ENCODE results near the gene NOC3L.

The NOC3L gene

DNA sequence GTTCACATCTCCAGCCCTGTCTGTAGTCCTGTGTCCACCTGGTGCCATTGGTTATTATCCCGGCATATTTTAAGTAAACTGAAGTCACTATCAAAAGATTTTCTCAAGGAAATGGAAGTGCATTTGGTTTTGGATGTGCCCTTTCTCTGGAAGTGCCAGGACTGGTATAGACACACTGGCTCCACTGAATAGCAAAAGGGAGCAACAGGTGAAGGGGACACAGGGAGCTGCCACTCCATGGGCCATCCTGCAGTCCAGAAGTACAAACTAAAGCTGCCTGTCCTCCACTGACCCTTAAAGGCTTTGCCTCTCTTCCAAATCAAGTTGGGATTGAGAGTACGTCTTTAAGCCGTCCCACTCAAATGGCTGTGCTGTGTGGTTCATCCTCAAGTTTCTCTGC, 62.7 kb downstream of the NOC3L start:
- H3K36me3 ChIP-seq (replicated peaks; ENCODE audit: insufficient read depth, low read length): no peaks in the 10 kb centered on the region
- no peak overlapping the region for H3K9ac ChIP-seq (ENCODE audit: low read length)
- H3K27me3 ChIP-seq (replicated peaks; ENCODE audit: insufficient read depth, low read length): no peaks in the 10 kb centered on the region
- no peaks in the 10 kb centered on the region for H3K9me2 ChIP-seq (replicated peaks; ENCODE audit: insufficient read depth, low read length)
- H3K4me2 ChIP-seq (ENCODE audit: low read depth, low read length): no peak overlapping the region
- H3K27ac ChIP-seq (ENCODE audit: low read length): no peak overlapping the region
- no peaks in the 10 kb centered on the region for H3K79me2 ChIP-seq (ENCODE audit: low read length)
- no peak for DNase-seq
- H3F3A ChIP-seq (ENCODE audit: insufficient read depth, low read length): no peaks in the 10 kb centered on the region
- no peaks in the 10 kb centered on the region for H3K9me3 ChIP-seq (replicated peaks; ENCODE audit: insufficient read depth, low read length)
- no peaks in the 10 kb centered on the region for H4K20me1 ChIP-seq (ENCODE audit: insufficient read depth, low read length)
- no peaks in the 10 kb centered on the region for H3K4me1 ChIP-seq (ENCODE audit: low read length)
- H2AFZ ChIP-seq (ENCODE audit: low read length): no peak overlapping the region
- H3K4me3 ChIP-seq (ENCODE audit: low read length): no peak overlapping the region
- TF ChIP-seq EZH2 (optimal IDR thresholded peaks at IDR 0.05; ENCODE audit: low read depth, low read length) (no peak), EZH2phosphoT487 (IDR thresholded peaks at IDR 0.05; ENCODE audit: low read length) (no peak)
- TF ChIP-seq, protein P1, sequence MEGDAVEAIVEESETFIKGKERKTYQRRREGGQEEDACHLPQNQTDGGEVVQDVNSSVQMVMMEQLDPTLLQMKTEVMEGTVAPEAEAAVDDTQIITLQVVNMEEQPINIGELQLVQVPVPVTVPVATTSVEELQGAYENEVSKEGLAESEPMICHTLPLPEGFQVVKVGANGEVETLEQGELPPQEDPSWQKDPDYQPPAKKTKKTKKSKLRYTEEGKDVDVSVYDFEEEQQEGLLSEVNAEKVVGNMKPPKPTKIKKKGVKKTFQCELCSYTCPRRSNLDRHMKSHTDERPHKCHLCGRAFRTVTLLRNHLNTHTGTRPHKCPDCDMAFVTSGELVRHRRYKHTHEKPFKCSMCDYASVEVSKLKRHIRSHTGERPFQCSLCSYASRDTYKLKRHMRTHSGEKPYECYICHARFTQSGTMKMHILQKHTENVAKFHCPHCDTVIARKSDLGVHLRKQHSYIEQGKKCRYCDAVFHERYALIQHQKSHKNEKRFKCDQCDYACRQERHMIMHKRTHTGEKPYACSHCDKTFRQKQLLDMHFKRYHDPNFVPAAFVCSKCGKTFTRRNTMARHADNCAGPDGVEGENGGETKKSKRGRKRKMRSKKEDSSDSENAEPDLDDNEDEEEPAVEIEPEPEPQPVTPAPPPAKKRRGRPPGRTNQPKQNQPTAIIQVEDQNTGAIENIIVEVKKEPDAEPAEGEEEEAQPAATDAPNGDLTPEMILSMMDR (IDR thresholded peaks at IDR 0.05; ENCODE audit: low read length): no peak

DNA sequence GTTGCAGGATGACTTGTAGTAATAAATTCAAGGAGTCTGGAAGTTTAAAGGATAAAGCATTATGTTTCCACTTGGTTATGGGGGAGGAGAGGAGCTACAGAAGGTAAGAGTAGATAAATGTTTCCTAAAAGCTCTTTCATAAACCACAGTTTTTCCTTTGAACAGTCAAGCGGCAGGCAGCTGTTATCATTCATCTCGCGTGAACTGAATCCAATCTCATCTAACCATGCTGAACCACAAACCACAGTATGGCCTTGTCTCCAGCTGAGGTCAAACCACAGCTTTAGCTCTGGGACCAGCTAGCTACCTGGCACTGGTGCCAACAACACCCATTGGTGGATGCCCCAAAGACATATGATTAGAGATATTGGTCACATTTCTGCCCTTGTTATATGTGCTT, 63.3 kb downstream of the NOC3L start:
- H3K27ac ChIP-seq (ENCODE audit: low read length): no peak overlapping the region
- H2AFZ ChIP-seq (ENCODE audit: low read length): no peak overlapping the region
- TF ChIP-seq EZH2phosphoT487 (IDR thresholded peaks at IDR 0.05; ENCODE audit: low read length): no peak
- no peak for TF ChIP-seq EZH2 (optimal IDR thresholded peaks at IDR 0.05; ENCODE audit: low read depth, low read length)
- TF ChIP-seq, protein P1 (IDR thresholded peaks at IDR 0.05; ENCODE audit: low read length): no peak
- H3K4me3 ChIP-seq (ENCODE audit: low read length): no peak overlapping the region
- no peaks in the 10 kb centered on the region for H3K27me3 ChIP-seq (replicated peaks; ENCODE audit: insufficient read depth, low read length)
- H4K20me1 ChIP-seq (ENCODE audit: insufficient read depth, low read length): no peaks in the 10 kb centered on the region
- no peaks in the 10 kb centered on the region for H3K79me2 ChIP-seq (ENCODE audit: low read length)
- no peak overlapping the region for H3K9ac ChIP-seq (ENCODE audit: low read length)
- no peaks in the 10 kb centered on the region for H3F3A ChIP-seq (ENCODE audit: insufficient read depth, low read length)
- no peaks in the 10 kb centered on the region for H3K4me1 ChIP-seq (ENCODE audit: low read length)
- no peaks in the 10 kb centered on the region for H3K36me3 ChIP-seq (replicated peaks; ENCODE audit: insufficient read depth, low read length)
- H3K9me2 ChIP-seq (replicated peaks; ENCODE audit: insufficient read depth, low read length): no peaks in the 10 kb centered on the region
- H3K4me2 ChIP-seq (ENCODE audit: low read depth, low read length): no peak overlapping the region
- DNase-seq: peak; percentile 77
- no peaks in the 10 kb centered on the region for H3K9me3 ChIP-seq (replicated peaks; ENCODE audit: insufficient read depth, low read length)

DNA sequence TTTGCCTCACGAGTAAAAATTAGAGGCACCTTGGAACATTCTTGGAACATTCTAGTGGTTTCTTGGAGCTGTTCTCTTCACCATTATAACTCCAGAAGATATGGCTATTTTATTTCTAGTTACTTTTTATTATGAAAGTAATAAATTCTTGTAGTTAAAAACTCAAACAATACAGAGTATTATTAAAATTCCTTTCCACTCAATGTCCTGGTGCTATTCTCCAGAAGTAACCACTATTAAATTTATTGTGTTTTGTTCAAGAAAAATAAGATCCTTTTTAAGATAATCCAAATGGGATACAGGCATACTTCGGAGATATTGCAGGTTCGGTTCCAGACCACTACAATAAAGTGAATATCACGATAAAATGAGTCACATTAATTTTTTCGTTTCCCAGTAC, 68.6 kb downstream of the NOC3L start:
- no peak overlapping the region for H3K9ac ChIP-seq (ENCODE audit: low read length)
- H3K4me3 ChIP-seq (ENCODE audit: low read length): no peak overlapping the region
- no peaks in the 10 kb centered on the region for H3K27me3 ChIP-seq (replicated peaks; ENCODE audit: insufficient read depth, low read length)
- H2AFZ ChIP-seq (ENCODE audit: low read length): no peak overlapping the region
- H3K9me2 ChIP-seq (replicated peaks; ENCODE audit: insufficient read depth, low read length): no peaks in the 10 kb centered on the region
- no peaks in the 10 kb centered on the region for H3K4me1 ChIP-seq (ENCODE audit: low read length)
- no peak overlapping the region for H3K4me2 ChIP-seq (ENCODE audit: low read depth, low read length)
- no peaks in the 10 kb centered on the region for H3F3A ChIP-seq (ENCODE audit: insufficient read depth, low read length)
- no peaks in the 10 kb centered on the region for H3K79me2 ChIP-seq (ENCODE audit: low read length)
- H4K20me1 ChIP-seq (ENCODE audit: insufficient read depth, low read length): no peaks in the 10 kb centered on the region
- no peak for TF ChIP-seq EZH2phosphoT487 (IDR thresholded peaks at IDR 0.05; ENCODE audit: low read length)
- TF ChIP-seq, protein P1 (IDR thresholded peaks at IDR 0.05; ENCODE audit: low read length): no peak
- no peak for TF ChIP-seq EZH2 (optimal IDR thresholded peaks at IDR 0.05; ENCODE audit: low read depth, low read length)
- no peaks in the 10 kb centered on the region for H3K9me3 ChIP-seq (replicated peaks; ENCODE audit: insufficient read depth, low read length)
- DNase-seq: no peak
- H3K27ac ChIP-seq (ENCODE audit: low read length): no peak overlapping the region
- H3K36me3 ChIP-seq (replicated peaks; ENCODE audit: insufficient read depth, low read length): no peaks in the 10 kb centered on the region
